Measurements from ENCODE around the gene WNT11.

WNT11 gene

GRCh38 chr11:76228875-76229149 is 22.5 kb upstream of the WNT11 start:
- no peak overlapping the region for H3K27ac ChIP-seq (ENCODE audit: insufficient read depth in 1 of 2, low read depth in 1 of 2, low read length in 2 of 2, poor library complexity in 1 of 2, severe bottlenecking in 2 of 2)
- no peaks in the 10 kb centered on the region for H3K36me3 ChIP-seq (ENCODE audit: control insufficient read depth in 4 of 4, insufficient read depth in 4 of 4, low read length in 3 of 4)
- CTCF ChIA-PET = no interaction called here
- H3K4me3 ChIP-seq (ENCODE audit: control insufficient read depth in 1 of 7, extremely low read depth in 1 of 7, insufficient read depth in 4 of 7, low read depth in 2 of 7, low read length in 6 of 7) = no peak overlapping the region
- POLR2A ChIA-PET = no interaction called here
- 96% methylated on average over 5 of the region's 5 CpGs for WGBS (ENCODE audit: insufficient coverage)
- no peaks in the 10 kb centered on the region for H3K9me3 ChIP-seq (ENCODE audit: control extremely low read depth in 1 of 5, control insufficient read depth in 4 of 5, insufficient read depth in 2 of 5, low read depth in 1 of 5, low read length in 4 of 5)
- peaks cover 0 to 4% (median 3%) of the 10 kb centered on the region in 4 experiments for H3K4me1 ChIP-seq (ENCODE audit: control extremely low read depth in 1 of 4, control insufficient read depth in 4 of 4, insufficient read depth in 4 of 4, low read length in 3 of 4)
- DNase-seq = no peak
- no peaks in the 10 kb centered on the region for H3K27me3 ChIP-seq (replicated peaks in 2 of 5; ENCODE audit: control insufficient read depth in 4 of 5, insufficient read depth in 5 of 5, low read length in 4 of 5)

GRCh38 chr11:76228071-76228874 is 22.0 kb upstream of the WNT11 start:
- no peaks in the 10 kb centered on the region for H3K9me3 ChIP-seq (ENCODE audit: control extremely low read depth in 1 of 5, control insufficient read depth in 4 of 5, insufficient read depth in 2 of 5, low read depth in 1 of 5, low read length in 4 of 5)
- H3K4me1 ChIP-seq (ENCODE audit: control extremely low read depth in 1 of 4, control insufficient read depth in 4 of 4, insufficient read depth in 4 of 4, low read length in 3 of 4) = peaks cover 0 to 2% (median 0%) of the 10 kb centered on the region in 4 experiments
- no peak for DNase-seq
- H3K27me3 ChIP-seq (replicated peaks in 2 of 5; ENCODE audit: control insufficient read depth in 4 of 5, insufficient read depth in 5 of 5, low read length in 4 of 5) = no peaks in the 10 kb centered on the region
- 92% methylated on average over 15 of the region's 15 CpGs for WGBS (ENCODE audit: insufficient coverage)
- POLR2A ChIA-PET = no interaction called here
- no peak overlapping the region for H3K4me3 ChIP-seq (ENCODE audit: control insufficient read depth in 1 of 7, extremely low read depth in 1 of 7, insufficient read depth in 4 of 7, low read depth in 2 of 7, low read length in 6 of 7)
- CTCF ChIA-PET = interaction anchor here (1.1 to 1.2 kb wide), 2 partner anchors 9 to 91 kb away, joined by 3 read pairs; no protein-coding TSS in a partner anchor
- no peak overlapping the region for H3K27ac ChIP-seq (ENCODE audit: insufficient read depth in 1 of 2, low read depth in 1 of 2, low read length in 2 of 2, poor library complexity in 1 of 2, severe bottlenecking in 2 of 2)
- H3K36me3 ChIP-seq (ENCODE audit: control insufficient read depth in 4 of 4, insufficient read depth in 4 of 4, low read length in 3 of 4) = no peaks in the 10 kb centered on the region

- ChIA-PET POLR2A (no interaction called here), CTCF (no interaction called here)
- H3K27ac ChIP-seq (ENCODE audit: insufficient read depth in 1 of 2, low read depth in 1 of 2, low read length in 2 of 2, poor library complexity in 1 of 2, severe bottlenecking in 2 of 2) = no peak overlapping the region
- H3K4me1 ChIP-seq (ENCODE audit: control extremely low read depth in 1 of 4, control insufficient read depth in 4 of 4, insufficient read depth in 4 of 4, low read length in 3 of 4) = no peaks in the 10 kb centered on the region
- no peak for DNase-seq
- 95% methylated on average over 3 of the region's 3 CpGs for WGBS (ENCODE audit: insufficient coverage)
- H3K4me3 ChIP-seq (ENCODE audit: control insufficient read depth in 1 of 7, extremely low read depth in 1 of 7, insufficient read depth in 4 of 7, low read depth in 2 of 7, low read length in 6 of 7) = no peak overlapping the region
- no peaks in the 10 kb centered on the region for H3K27me3 ChIP-seq (replicated peaks in 2 of 5; ENCODE audit: control insufficient read depth in 4 of 5, insufficient read depth in 5 of 5, low read length in 4 of 5)
- no peaks in the 10 kb centered on the region for H3K9me3 ChIP-seq (ENCODE audit: control extremely low read depth in 1 of 5, control insufficient read depth in 4 of 5, insufficient read depth in 2 of 5, low read depth in 1 of 5, low read length in 4 of 5)
- no peaks in the 10 kb centered on the region for H3K36me3 ChIP-seq (ENCODE audit: control insufficient read depth in 4 of 4, insufficient read depth in 4 of 4, low read length in 3 of 4)
Measured at GRCh38 chr11:76226626-76227025, 20.3 kb upstream of the WNT11 start.

GRCh38 chr11:76225122-76225611 is 18.9 kb upstream of the WNT11 start:
- 95% methylated on average over 17 of the region's 17 CpGs for WGBS (ENCODE audit: insufficient coverage)
- Histone ChIP-seq H3K27me3 (replicated peaks in 2 of 5; ENCODE audit: control insufficient read depth in 4 of 5, insufficient read depth in 5 of 5, low read length in 4 of 5) (peaks cover 0 to 2% (median 0%) of the 10 kb centered on the region in 5 experiments), H3K9me3 (ENCODE audit: control extremely low read depth in 1 of 5, control insufficient read depth in 4 of 5, insufficient read depth in 2 of 5, low read depth in 1 of 5, low read length in 4 of 5) (no peaks in the 10 kb centered on the region), H3K36me3 (ENCODE audit: control insufficient read depth in 4 of 4, insufficient read depth in 4 of 4, low read length in 3 of 4) (no peaks in the 10 kb centered on the region), H3K4me3 (ENCODE audit: control insufficient read depth in 1 of 7, extremely low read depth in 1 of 7, insufficient read depth in 4 of 7, low read depth in 2 of 7, low read length in 6 of 7) (no peak overlapping the region), H3K27ac (ENCODE audit: insufficient read depth in 1 of 2, low read depth in 1 of 2, low read length in 2 of 2, poor library complexity in 1 of 2, severe bottlenecking in 2 of 2) (no peak overlapping the region), H3K4me1 (ENCODE audit: control extremely low read depth in 1 of 4, control insufficient read depth in 4 of 4, insufficient read depth in 4 of 4, low read length in 3 of 4) (no peaks in the 10 kb centered on the region)
- DNase-seq = no peak
- POLR2A ChIA-PET = no interaction called here
- CTCF ChIA-PET = interaction anchor here (1.0 to 3.2 kb wide), 3 partner anchors 17 to 94 kb away, joined by 3 to 15 read pairs (median 3); no protein-coding TSS in a partner anchor

GRCh38 chr11:76224461-76225121 is 18.3 kb upstream of the WNT11 start:
- Histone ChIP-seq H3K4me1 (ENCODE audit: control extremely low read depth in 1 of 4, control insufficient read depth in 4 of 4, insufficient read depth in 4 of 4, low read length in 3 of 4) (no peaks in the 10 kb centered on the region), H3K9me3 (ENCODE audit: control extremely low read depth in 1 of 5, control insufficient read depth in 4 of 5, insufficient read depth in 2 of 5, low read depth in 1 of 5, low read length in 4 of 5) (no peaks in the 10 kb centered on the region), H3K36me3 (ENCODE audit: control insufficient read depth in 4 of 4, insufficient read depth in 4 of 4, low read length in 3 of 4) (no peaks in the 10 kb centered on the region), H3K4me3 (ENCODE audit: control insufficient read depth in 1 of 7, extremely low read depth in 1 of 7, insufficient read depth in 4 of 7, low read depth in 2 of 7, low read length in 6 of 7) (no peak overlapping the region), H3K27ac (ENCODE audit: insufficient read depth in 1 of 2, low read depth in 1 of 2, low read length in 2 of 2, poor library complexity in 1 of 2, severe bottlenecking in 2 of 2) (no peak overlapping the region), H3K27me3 (replicated peaks in 2 of 5; ENCODE audit: control insufficient read depth in 4 of 5, insufficient read depth in 5 of 5, low read length in 4 of 5) (peaks cover 0 to 2% (median 0%) of the 10 kb centered on the region in 5 experiments)
- 90% methylated on average over 8 of the region's 10 CpGs for WGBS (ENCODE audit: insufficient coverage)
- no peak for DNase-seq
- CTCF ChIA-PET = interaction anchor here (0.7 to 3.2 kb wide), 4 partner anchors 10 to 94 kb away, joined by 3 to 15 read pairs (median 3); no protein-coding TSS in a partner anchor
- POLR2A ChIA-PET = no interaction called here

- no peak for DNase-seq
- CTCF ChIA-PET = interaction anchor here (1.3 kb wide), 1 partner anchor 9 kb away, joined by 3 read pairs; no protein-coding TSS in a partner anchor
- Histone ChIP-seq H3K4me3 (ENCODE audit: control insufficient read depth in 1 of 7, extremely low read depth in 1 of 7, insufficient read depth in 4 of 7, low read depth in 2 of 7, low read length in 6 of 7) (no peak overlapping the region), H3K27ac (ENCODE audit: insufficient read depth in 1 of 2, low read depth in 1 of 2, low read length in 2 of 2, poor library complexity in 1 of 2, severe bottlenecking in 2 of 2) (no peak overlapping the region), H3K4me1 (ENCODE audit: control extremely low read depth in 1 of 4, control insufficient read depth in 4 of 4, insufficient read depth in 4 of 4, low read length in 3 of 4) (no peaks in the 10 kb centered on the region), H3K36me3 (ENCODE audit: control insufficient read depth in 4 of 4, insufficient read depth in 4 of 4, low read length in 3 of 4) (no peaks in the 10 kb centered on the region), H3K9me3 (ENCODE audit: control extremely low read depth in 1 of 5, control insufficient read depth in 4 of 5, insufficient read depth in 2 of 5, low read depth in 1 of 5, low read length in 4 of 5) (no peaks in the 10 kb centered on the region), H3K27me3 (replicated peaks in 2 of 5; ENCODE audit: control insufficient read depth in 4 of 5, insufficient read depth in 5 of 5, low read length in 4 of 5) (peaks cover 0 to 5% (median 0%) of the 10 kb centered on the region in 5 experiments)
- POLR2A ChIA-PET = no interaction called here
- 96% methylated on average over 2 of the region's 3 CpGs for WGBS (ENCODE audit: insufficient coverage)
Measured at GRCh38 chr11:76221365-76221764, 15.1 kb upstream of the WNT11 start.

- Histone ChIP-seq H3K4me1 (ENCODE audit: control extremely low read depth in 1 of 4, control insufficient read depth in 4 of 4, insufficient read depth in 4 of 4, low read length in 3 of 4) (no peaks in the 10 kb centered on the region), H3K27ac (ENCODE audit: insufficient read depth in 1 of 2, low read depth in 1 of 2, low read length in 2 of 2, poor library complexity in 1 of 2, severe bottlenecking in 2 of 2) (no peak overlapping the region), H3K36me3 (ENCODE audit: control insufficient read depth in 4 of 4, insufficient read depth in 4 of 4, low read length in 3 of 4) (no peaks in the 10 kb centered on the region), H3K4me3 (ENCODE audit: control insufficient read depth in 1 of 7, extremely low read depth in 1 of 7, insufficient read depth in 4 of 7, low read depth in 2 of 7, low read length in 6 of 7) (no peak overlapping the region), H3K9me3 (ENCODE audit: control extremely low read depth in 1 of 5, control insufficient read depth in 4 of 5, insufficient read depth in 2 of 5, low read depth in 1 of 5, low read length in 4 of 5) (no peaks in the 10 kb centered on the region), H3K27me3 (replicated peaks in 2 of 5; ENCODE audit: control insufficient read depth in 4 of 5, insufficient read depth in 5 of 5, low read length in 4 of 5) (peaks cover 0 to 5% (median 1%) of the 10 kb centered on the region in 5 experiments)
- CTCF ChIA-PET = interaction anchor here (0.7 to 2.6 kb wide), 7 partner anchors 8 to 37 kb away, joined by 3 to 11 read pairs (median 4); no protein-coding TSS in a partner anchor
- POLR2A ChIA-PET = no interaction called here
- no peak for DNase-seq
- 100% methylated on average over 3 of the region's 3 CpGs for WGBS (ENCODE audit: insufficient coverage)
Measured at GRCh38 chr11:76219243-76219642, 12.9 kb upstream of the WNT11 start.
